Measurements from ENCODE around the gene POU2AF1.

The POU2AF1 gene

GRCh38 chr11:111360150-111361043 is 18.7 kb downstream of the POU2AF1 start:
- no peak for DNase-seq (ENCODE audit: low read depth)

- DNase-seq (ENCODE audit: low read depth): no peak
Measured at GRCh38 chr11:111359223-111360149, 19.6 kb downstream of the POU2AF1 start.

GRCh38 chr11:111358038-111359001 is 20.8 kb downstream of the POU2AF1 start:
- no peak for DNase-seq (ENCODE audit: low read depth)

GRCh38 chr11:111357150-111358037 is 21.7 kb downstream of the POU2AF1 start:
- DNase-seq (ENCODE audit: low read depth): no peak

DNA sequence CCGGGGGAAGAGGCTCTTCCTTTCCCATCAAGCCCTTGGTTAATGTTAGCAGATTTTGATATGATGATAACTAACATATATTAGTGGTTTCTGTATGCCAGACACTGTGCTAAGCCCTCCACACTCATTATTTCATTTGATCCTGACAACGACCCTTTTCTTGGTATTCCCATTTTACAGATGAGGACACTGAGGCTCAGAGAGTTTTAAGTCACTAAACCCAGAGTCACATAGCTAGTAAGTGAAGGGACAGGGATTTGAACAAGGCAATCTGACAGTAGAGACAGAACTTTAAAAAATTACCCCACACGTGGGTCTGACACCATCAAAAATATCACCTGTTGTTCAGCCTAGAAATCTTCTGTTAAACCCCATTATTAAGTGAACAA is 22.4 kb downstream of the POU2AF1 start:
- no peak for DNase-seq (ENCODE audit: low read depth)

GRCh38 chr11:111355956-111356659 is 23.0 kb downstream of the POU2AF1 start:
- no peak for DNase-seq (ENCODE audit: low read depth)

- no peak for DNase-seq (ENCODE audit: low read depth)
Measured at GRCh38 chr11:111355101-111355500, 24.0 kb downstream of the POU2AF1 start.

- no peak for DNase-seq (ENCODE audit: low read depth)
Measured at GRCh38 chr11:111354601-111354891, 24.5 kb downstream of the POU2AF1 start.

DNA sequence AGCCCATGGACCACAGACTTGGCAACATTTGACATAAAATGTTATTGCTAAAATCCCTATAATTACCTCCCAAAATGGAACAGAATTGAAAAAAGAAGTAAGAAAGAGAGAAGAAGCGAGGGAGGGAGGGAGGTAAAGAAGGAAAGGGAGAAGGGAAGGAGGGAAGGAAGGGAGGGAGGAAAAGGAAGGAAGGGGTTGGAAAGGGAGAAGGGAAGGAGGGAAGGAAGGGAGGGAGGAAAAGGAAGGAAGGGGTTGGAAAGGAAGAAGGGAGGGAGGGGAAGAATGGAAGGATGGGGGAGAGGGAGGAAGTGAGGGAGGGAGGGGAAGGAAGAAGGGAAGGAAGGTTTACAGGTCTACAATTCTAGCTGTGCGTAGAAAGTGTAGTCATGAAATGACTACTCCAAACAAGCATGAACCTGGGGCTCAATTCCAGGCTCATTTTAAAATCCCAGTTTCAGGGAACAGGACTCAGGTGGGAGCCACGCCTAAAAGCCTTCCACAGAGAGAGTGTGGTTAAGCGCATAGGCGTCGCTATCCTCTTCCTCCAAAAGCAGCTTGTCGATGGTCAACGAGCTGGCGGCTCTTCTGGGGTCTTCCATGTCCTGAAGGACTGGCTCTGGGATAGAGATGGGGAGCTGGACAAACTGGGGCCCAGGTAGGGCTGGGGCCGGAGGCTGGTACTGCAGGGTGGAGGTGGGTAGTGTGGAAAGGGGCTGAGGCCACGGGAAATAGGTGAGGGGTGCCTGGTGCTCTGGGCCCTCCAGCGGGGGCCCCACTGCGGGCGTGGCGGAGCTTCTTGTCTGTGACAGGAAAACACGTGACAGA is 25.1 kb downstream of the POU2AF1 start:
- no peak for DNase-seq (ENCODE audit: low read depth)

DNA sequence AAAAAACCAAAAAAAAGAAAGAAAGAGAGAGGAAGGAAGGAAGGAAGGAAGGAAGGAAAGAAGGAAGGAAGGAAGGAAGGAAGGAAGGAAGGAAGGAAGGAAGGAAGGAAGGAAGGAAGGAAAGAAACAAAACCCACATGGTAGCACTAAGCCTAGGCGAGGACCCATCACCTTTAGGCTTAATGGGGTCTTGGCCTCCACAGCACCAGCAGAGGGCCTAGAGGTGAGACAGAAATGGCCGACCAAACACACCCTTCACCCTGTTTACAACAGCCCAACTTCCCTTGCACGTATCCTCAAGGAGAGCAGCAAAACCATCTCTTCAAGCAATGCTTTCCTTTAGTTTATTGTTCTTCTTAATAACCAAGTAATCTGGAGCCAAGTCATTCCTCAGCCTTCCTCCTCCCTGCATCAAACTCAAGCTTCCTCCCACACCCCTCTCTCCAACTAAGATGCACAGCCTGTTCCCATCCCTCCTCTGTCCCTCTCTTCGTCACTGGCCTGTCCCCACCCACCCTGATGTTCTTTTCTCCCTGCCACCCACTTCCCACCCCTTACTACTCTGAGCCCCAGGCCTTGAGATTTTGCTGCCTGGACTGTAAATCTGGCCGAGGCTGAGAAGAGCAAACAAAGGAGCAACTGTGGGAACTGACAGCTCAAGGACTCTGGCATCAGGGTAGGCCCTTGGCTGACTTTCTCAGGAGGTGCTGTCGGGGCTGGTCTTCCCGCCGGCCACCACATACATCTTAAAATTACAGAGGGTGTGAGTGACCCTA is 26.0 kb downstream of the POU2AF1 start:
- no peak for DNase-seq (ENCODE audit: low read depth)

- no peak for DNase-seq (ENCODE audit: low read depth)
Measured at GRCh38 chr11:111352231-111352746, 26.8 kb downstream of the POU2AF1 start.

DNA sequence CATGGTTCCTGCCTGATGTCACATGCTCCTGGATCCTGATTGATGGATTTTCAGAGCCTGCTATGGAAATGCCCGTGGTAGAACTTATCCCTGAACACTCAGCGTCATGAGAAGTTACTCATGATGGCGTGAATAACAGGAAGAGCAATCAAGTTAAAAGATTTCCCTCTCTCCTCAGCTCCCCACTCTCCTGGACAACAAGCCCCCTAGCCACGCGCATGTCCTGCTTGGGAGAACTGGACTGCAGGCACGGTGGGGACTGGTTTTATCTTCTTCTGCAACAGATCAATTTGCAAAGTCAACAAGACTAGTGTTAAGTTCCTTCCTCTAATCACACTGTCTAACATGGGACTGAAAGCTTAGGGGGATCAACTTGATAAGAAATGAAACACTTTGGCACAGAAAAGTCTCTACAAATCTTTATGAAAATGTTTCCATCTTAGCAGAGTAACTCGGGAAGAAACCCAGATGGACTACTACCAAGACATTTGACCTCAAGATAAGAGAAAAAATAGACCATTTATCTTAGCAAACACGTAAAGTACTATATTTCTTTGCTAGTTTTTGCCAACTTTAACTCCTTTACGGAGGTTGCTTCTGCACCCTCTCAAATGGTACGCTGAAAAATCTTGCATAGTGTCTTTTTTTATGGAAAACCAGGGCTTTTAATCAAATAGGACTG is 27.6 kb downstream of the POU2AF1 start:
- DNase-seq (ENCODE audit: low read depth): no peak

DNA sequence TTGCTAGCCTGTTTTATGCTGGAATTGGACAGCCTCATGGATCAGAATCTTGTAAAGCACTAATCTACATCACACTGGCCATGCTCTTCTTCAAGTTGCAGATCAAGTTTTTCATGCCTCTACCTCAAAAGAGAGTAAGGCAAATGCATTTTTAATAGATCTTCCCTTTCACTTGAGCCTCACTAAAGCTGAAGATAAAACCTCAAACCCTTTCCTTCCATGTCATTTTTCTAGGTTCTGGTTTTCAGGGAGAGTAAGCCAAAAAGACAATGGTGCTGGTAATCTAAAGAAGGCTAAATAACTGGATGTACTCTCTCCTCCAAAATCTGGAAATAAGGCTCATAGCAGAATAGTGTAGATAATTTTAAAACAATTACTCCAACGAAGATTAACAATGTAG is 28.3 kb downstream of the POU2AF1 start:
- no peak for DNase-seq (ENCODE audit: low read depth)

DNA sequence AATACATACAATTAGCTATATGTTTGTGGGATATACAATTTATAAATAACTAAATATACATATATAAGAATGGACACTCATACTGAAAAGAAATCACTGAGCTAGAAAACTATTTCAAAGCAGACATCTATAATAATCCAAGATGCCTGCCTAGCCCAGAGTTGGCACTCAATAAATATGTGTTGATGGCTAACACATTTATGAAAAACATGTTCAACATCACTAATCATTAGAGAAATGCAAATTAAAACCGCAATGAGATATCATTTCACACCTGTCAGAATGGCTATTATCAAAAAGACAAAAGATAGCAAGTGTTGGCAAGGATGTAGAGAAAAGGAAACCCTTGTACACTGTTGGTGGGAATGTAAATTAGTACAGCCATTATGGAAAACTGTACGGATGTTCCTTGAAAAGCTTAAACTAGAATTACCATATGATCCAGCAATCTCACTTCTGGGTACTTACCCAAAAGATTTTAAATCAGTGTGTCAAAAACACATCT is 29.8 kb downstream of the POU2AF1 start:
- DNase-seq (ENCODE audit: low read depth): no peak

DNA sequence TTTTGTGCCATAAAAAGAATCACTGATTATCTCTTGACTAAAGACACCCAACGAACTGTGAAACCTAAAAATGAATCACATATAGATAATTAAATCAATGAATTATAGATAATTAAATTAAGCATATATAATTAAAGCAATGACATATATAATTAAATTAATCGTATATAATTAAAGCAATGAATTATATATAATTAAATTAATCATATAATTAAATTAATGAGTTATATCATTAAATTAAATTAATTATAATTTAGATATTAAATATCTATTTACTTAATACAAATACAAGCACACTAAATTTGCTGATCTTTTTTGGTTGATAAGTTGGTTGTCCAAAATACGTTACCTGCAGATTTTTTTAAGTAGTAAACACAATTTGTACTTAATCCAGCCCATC is 30.9 kb downstream of the POU2AF1 start:
- no peak for DNase-seq (ENCODE audit: low read depth)

DNA sequence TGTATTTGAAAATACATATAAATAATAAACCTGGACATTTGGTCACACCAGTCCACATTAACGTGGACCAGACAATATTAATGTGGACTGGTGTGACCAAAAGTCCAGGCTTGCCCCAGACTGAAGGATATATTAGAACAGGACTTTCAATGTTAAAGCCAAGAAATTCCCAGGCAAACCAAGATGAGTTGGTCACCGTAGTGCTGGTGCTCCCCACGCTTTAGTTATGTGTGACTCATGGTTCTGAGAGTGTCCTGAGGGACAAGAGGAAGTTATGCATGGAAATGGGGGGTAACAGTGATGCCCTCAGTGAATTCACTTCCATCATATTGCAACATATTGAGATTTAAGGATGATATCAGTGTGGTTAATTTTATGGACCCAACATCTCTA is 31.4 kb downstream of the POU2AF1 start:
- DNase-seq (ENCODE audit: low read depth): no peak

- no peak for DNase-seq (ENCODE audit: low read depth)
Measured at GRCh38 chr11:111347002-111347722, 31.9 kb downstream of the POU2AF1 start.
